Measurements from ENCODE around the gene MTERF4.
"Not testable (repeated sequence)": the region's sequence is repeated elsewhere in the genome, so short reads cannot be mapped to it uniquely, and the experiment has no call there.

GRCh38 chr2:241104611-241105010 is 2.5 kb upstream of the MTERF4 start:
- TF ChIP-seq CTCF, POLR2A (IDR thresholded peaks at IDR 0.05): not testable (repeated sequence)
